Measurements from ENCODE around the gene TMC1. TPM values are rescaled to one million over a fixed set of nuclear protein-coding genes. Genes with fewer than 3 reads are reported as not detected.
A peak's percentile ranks its signal among the peaks of the same experiment; 100 is the strongest.

Gene TMC1
- polyA plus RNA-seq, 10 donors: 0.37 to 2.3 (median 0.79) TPM

- DNase-seq: no peak
Observed at GRCh38 chr9:72674961-72675360, 153.6 kb downstream of the TMC1 start.

DNA sequence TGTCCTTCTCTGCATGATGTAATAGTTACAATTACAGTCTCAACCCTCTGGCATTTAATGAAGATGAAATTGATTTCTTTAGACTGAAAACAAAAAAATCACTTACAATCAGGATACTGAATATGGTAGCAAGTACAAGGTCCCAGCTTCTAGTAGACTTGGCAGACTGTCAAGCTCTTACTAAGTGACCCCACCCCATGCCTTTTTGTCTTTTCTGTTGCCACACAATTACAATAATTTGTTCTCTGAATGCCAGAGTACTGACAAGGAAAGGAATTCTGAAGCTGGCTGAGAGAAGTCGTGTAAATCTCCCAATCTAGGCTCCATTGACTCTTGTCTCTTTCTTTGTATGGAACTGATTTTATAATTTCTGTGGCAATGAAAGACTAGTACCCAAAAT, 154.2 kb downstream of the TMC1 start:
- no peak for DNase-seq

DNA sequence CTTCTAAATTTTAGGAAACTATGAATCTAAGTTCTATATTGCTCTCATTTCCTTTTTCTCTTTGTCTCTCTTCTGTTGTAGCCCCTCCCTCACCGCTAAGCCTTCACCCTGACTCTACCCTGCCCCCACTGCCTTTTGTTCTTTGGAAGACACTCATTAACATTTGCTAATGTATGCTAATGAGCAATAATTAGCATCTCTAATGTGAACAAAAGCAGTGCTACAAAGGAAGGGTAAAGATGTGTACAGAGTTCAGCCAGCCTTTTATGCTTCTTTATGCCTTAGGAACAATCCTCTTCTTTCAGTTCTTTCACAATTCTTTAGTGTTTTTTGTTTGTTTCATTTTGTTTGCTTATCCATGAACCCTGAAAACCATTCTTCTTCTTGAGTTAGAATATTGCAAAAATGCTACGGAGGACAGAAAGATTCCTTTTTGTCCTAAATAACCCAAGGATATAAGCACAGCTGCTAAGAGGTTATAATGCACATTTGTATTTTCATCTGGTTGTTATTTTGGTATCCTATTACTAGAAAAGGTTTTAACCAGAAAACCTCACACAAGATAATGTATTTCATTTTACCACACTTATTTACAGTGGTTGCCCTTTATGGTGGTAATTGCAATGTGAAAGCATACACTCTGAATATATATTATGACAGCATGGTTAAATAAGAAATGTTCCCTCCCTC, 159.3 kb downstream of the TMC1 start:
- DNase-seq: no peak

DNA sequence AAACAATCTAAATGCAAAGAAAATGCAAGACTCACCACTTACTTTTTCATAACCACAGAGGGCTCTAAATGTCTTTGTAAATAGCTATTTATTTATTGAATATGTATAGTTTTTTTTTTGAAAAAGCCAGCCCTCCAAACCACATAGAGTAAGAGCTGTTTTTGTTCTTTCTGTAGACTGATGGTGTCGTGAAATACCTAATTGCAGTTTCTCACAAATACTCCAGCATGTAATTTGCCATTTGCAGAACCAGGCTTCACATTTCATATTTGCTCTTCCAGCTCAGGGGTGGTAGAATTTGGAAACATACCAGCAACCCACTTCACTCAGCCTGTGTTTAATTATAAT, 159.8 kb downstream of the TMC1 start:
- DNase-seq: no peak

GRCh38 chr9:72684615-72685014, 163.2 kb downstream of the TMC1 start:
- DNase-seq: no peak

- no peak for DNase-seq
Observed at GRCh38 chr9:72685911-72686310, 164.5 kb downstream of the TMC1 start.

DNA sequence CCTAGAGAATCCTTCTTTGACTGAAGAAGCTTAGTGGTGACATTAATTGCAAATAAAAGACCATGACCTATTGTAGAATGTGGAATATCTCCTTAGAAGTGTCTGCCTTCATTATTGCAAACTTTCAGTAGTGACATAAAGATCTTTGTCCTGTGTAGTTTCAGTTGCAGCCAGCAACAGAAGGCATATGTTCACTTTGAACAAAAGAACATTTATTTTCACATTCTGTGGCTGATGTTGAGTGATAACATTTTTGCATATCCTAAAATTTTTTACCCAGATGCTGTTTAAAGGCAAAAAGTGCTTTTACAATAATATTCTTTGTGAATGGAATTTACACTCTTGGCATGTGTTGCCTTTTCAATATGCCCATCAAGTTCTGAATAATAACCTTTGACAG, 165.9 kb downstream of the TMC1 start:
- DNase-seq: no peak

DNA sequence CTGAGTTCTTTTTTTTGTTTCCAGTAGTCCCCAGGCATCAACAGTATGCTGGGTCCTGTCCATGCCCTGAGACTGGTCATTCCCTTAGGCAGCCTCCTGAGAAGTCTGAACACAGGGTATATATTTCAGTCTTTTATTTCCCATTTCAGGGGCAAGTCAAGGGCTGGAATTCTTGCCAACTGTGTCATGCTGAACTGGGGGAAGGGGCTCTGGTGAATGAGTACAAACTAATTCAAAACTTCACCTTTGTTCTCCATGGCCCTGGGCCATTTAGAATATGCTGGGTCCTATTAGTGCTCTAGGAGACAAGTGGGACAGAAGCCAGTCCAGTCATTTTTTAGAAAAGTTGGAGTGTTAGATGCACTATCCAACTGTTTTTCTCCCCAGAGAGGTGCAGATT, 170.3 kb downstream of the TMC1 start:
- DNase-seq: no peak

DNA sequence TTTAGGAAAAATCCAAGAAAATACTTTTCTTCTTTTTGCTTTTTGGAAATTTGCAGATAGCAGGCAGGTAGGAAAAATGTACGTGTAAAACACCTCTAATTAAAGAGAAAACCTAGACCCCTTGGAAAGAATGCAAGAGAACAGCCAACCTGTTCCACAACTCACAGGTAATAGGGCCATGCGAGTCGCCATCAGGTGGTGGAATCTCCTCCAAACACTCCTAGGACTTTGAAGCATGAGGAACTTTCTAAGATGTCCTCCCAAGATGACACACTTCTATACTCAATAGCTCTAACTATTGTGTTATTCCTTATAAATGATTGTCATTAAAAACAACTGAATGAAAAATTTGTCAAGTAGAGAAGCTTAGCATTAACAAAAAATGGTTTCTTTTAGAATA, 174.0 kb downstream of the TMC1 start:
- DNase-seq: no peak

DNA sequence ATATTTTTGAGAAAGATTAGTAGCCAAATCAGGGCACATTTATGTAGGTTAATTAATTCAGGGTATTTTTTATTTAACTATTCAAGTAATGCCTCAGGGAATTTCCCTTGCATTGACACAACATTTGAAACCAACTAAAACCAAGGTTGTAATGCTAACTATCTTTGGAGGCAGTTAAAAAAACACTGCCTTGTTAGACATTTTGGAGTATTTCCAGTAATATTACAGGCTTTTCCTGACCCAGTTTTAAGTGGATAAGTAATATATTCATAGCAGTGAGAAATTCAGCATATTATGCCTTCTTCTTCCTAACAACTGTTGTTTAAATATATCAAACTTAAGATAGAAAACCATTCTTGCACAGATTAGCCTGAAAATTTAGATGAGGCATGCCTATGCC, 175.1 kb downstream of the TMC1 start:
- no peak for DNase-seq

GRCh38 chr9:72701510-72701909, 180.1 kb downstream of the TMC1 start:
- no peak for DNase-seq

- DNase-seq: peak in 1 of 3 donors; percentile 5
Observed at GRCh38 chr9:72703574-72703973, 182.2 kb downstream of the TMC1 start.

- no peak for DNase-seq
Observed at GRCh38 chr9:72704688-72705375, 183.4 kb downstream of the TMC1 start.

DNA sequence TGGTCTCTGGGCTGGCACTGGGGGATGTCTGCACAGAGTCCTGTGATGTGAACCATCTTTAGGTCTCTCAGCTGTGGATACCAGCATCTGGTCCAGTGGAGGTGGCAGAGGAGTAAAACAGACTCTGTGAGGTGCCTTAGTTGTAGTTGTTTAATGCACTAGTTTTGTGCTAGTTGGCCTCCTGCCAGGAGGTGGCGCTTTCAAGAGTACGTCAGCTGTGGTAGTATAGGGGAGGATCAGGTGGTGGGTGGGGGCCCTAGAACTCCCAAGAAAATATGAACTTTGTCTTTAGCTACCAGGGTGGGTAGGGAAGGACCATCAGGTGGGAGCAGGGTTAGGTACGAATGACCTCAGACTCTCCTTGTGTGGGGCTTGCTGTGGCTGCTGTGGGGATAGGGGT, 197.1 kb downstream of the TMC1 start:
- no peak for DNase-seq

DNA sequence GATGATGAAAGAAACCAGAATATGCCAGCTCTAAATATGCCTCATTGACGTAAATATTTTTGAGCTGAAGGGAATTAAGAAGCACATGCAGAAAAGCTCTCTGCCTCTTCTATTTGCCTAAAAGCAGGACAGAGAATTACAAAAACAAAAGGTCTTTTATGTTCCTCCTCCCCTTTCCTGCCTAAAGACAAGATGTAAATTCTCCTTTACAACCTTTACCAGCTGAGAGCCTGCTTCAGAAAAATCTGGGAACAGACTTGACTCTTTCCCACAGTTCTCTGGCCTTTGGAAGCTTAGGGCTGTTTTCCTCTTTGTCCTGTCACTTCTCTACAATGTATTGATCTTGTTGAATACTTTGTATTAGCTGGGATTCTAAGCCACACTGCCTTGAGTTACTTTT, 199.7 kb downstream of the TMC1 start:
- DNase-seq: no peak

DNA sequence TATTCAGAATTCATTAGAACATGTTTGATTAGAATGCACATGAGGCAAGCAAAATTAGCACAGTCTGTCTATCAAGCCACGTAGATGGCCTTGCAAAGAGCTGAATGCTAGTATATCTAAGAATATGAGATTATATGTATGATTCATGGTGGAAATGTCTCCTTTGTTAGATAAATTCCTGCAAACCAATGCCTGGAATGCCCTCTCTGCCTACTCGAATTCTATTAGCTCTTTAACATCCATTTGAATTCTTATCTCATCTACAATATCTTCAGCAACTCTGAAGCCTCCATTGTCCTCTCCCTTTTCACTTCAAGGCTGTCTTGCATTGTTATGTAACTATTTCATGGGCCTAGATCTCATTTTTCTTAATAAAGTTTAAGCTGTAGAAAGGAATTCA, 205.5 kb downstream of the TMC1 start:
- no peak for DNase-seq

GRCh38 chr9:72728031-72728770, 206.8 kb downstream of the TMC1 start:
- no peak for DNase-seq

DNA sequence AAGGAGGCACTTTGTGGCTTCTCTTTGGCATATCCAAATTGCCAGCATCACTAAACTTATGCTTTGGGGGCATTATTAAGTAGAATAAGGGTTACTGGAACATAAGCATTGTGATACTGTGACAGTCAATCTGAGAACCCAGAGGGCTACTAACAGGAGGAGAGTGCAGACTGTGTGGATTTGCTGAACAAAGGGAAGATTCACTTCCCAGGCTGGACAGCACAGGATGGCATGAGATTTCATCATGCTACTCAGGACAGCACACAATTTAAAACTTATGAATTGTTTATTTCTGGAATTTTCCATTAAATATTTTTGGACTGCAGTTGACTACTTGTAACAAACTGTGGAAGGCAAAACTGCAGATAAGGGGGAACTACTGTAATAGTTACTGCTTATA, 212.5 kb downstream of the TMC1 start:
- DNase-seq: no peak

DNA sequence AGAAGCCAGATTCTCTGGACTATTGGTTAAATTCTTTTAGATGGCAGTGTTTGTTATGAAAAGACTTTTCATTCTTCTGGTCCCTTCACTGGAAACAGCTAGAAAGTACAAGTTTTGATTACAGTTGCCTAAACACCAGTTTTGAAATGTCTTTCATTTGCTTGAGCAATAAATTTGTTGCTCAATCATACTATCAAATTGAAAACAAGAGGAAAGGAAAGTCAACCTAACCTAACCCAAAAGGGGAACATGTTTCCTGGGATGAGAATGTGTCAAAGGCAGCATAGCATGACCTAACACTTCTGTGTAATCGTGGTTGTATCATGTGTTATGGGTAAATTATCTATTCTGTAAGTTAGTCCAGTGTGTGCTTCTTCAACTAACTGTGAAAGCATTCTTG, 213.2 kb downstream of the TMC1 start:
- DNase-seq: no peak

GRCh38 chr9:72743836-72744235, 222.4 kb downstream of the TMC1 start:
- DNase-seq: no peak

GRCh38 chr9:72749276-72749675, 227.9 kb downstream of the TMC1 start:
- no peak for DNase-seq

GRCh38 chr9:72751541-72751940, 230.1 kb downstream of the TMC1 start:
- DNase-seq: no peak

- peak in 1 of 3 donors; percentile 11 for DNase-seq
Observed at GRCh38 chr9:72753266-72753893, 232.0 kb downstream of the TMC1 start.
